GM19324 (cell line): ENCODE data around the gene LRRC26.

Source experiments
- ATAC-seq: cut with Tn5 transposase; IDR thresholded peaks from one replicate; pipeline ENCODE4 v1.9.1; 2021; ENCODE audit warnings: mild to moderate bottlenecking, moderate library complexity; ENCODE audit not compliant: unreplicated experiment, low FRiP score

The LRRC26 gene

GRCh38 chr9:137199411-137200121 lies 29.7 kb upstream of the LRRC26 start:
- no peak for ATAC-seq

- no peak for ATAC-seq
Measured at GRCh38 chr9:137198902-137199283, 29.0 kb upstream of the LRRC26 start.

- ATAC-seq, result no peak
Measured at GRCh38 chr9:137198051-137198901, 28.4 kb upstream of the LRRC26 start.

GRCh38 chr9:137195525-137196220 lies 25.8 kb upstream of the LRRC26 start:
- no peak for ATAC-seq

- ATAC-seq, result no peak
Measured at GRCh38 chr9:137194909-137195308, 25.1 kb upstream of the LRRC26 start.

GRCh38 chr9:137194388-137194787 lies 24.5 kb upstream of the LRRC26 start:
- ATAC-seq, result no peak

GRCh38 chr9:137193771-137194170 lies 23.9 kb upstream of the LRRC26 start:
- ATAC-seq, result no peak

- ATAC-seq, result no peak
Measured at GRCh38 chr9:137192859-137193258, 23.0 kb upstream of the LRRC26 start.

- ATAC-seq, result no peak
Measured at GRCh38 chr9:137192448-137192780, 22.6 kb upstream of the LRRC26 start.

- no peak for ATAC-seq
Measured at GRCh38 chr9:137191691-137192447, 22.0 kb upstream of the LRRC26 start.

- ATAC-seq, result no peak
Measured at GRCh38 chr9:137191245-137191644, 21.4 kb upstream of the LRRC26 start.

- ATAC-seq, result no peak
Measured at GRCh38 chr9:137190315-137190856, 20.5 kb upstream of the LRRC26 start.

- no peak for ATAC-seq
Measured at GRCh38 chr9:137189297-137190295, 19.7 kb upstream of the LRRC26 start.

GRCh38 chr9:137188490-137189296 lies 18.8 kb upstream of the LRRC26 start, which contains the start of the genes ANAPC2 and SSNA1:
TSS of gene ANAPC2 (minus strand) at chr9:137188560. CDS start at chr9:137188532, 28 bp downstream.
TSS of gene SSNA1 (plus strand) at chr9:137188676. CDS start at chr9:137188727, 51 bp downstream.
- peak; percentile 86 for ATAC-seq

- no peak for ATAC-seq
Measured at GRCh38 chr9:137188086-137188489, 18.2 kb upstream of the LRRC26 start.

GRCh38 chr9:137187386-137187785 lies 17.5 kb upstream of the LRRC26 start:
- no peak for ATAC-seq

GRCh38 chr9:137186385-137186784 lies 16.5 kb upstream of the LRRC26 start:
- no peak for ATAC-seq

GRCh38 chr9:137185921-137186320 lies 16.1 kb upstream of the LRRC26 start:
- no peak for ATAC-seq
